Transverse colon (tissue), 3 donors: ENCODE data around the gene WDR64.

Source experiments
- EP300 ChIP-seq: sonication (generic); formaldehyde crosslinking; IDR thresholded peaks from one replicate; pipeline ENCODE4 v1.6.1; 2017; ENCODE audit warnings: antibody characterized with exemption, low read depth
- POLR2A ChIP-seq: fragments of 450-650 bp; IDR thresholded peaks from one replicate; pipeline ENCODE4 v1.6.1; 2016; ENCODE audit warnings: antibody characterized with exemption, mild to moderate bottlenecking, moderate library complexity
- TF ChIP-seq, protein P1 (sequence below), 5 experiments: fragments of 200-600 bp in 3 of 5; fragments of 450-650 bp in 2 of 5; sonication (generic) in 3 of 5; IDR thresholded peaks; 1 replicate in 2 of 5; 2 replicates in 3 of 5; pipeline ENCODE4 v1.5.1; 2016 to 2017; ENCODE audit warnings: antibody characterized with exemption in 5 of 5, inconsistent platforms in 3 of 5, mild to moderate bottlenecking in 2 of 5, moderate library complexity in 1 of 5

DNA sequence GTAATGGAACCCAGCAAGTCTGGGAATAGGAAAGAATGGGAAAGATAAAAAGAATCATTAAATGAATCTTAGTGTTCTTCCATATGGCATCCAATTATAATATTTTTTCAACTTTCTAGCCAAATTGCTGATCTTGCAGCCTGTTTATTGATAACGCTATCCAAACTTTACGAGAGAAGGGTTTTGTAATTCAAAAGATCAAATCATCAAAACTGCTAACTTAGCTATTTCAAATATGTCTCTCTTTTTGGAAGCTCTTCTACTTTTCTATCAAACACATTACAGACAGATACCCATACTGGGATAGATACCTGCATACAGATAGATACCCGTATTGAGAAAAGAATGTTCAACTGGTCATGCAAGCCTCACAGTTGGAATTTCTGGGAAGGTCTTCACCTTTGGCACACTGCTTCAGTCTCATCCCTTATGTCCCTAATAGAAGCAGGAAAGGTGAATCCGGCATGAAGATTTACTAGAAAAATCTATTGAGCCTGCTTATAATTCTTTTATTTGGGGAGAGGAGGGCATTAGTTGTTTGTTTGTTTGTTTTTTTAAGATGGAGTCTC lies 120.9 kb downstream of the WDR64 start:
- no peak for TF ChIP-seq POLR2A
- TF ChIP-seq, protein P1, sequence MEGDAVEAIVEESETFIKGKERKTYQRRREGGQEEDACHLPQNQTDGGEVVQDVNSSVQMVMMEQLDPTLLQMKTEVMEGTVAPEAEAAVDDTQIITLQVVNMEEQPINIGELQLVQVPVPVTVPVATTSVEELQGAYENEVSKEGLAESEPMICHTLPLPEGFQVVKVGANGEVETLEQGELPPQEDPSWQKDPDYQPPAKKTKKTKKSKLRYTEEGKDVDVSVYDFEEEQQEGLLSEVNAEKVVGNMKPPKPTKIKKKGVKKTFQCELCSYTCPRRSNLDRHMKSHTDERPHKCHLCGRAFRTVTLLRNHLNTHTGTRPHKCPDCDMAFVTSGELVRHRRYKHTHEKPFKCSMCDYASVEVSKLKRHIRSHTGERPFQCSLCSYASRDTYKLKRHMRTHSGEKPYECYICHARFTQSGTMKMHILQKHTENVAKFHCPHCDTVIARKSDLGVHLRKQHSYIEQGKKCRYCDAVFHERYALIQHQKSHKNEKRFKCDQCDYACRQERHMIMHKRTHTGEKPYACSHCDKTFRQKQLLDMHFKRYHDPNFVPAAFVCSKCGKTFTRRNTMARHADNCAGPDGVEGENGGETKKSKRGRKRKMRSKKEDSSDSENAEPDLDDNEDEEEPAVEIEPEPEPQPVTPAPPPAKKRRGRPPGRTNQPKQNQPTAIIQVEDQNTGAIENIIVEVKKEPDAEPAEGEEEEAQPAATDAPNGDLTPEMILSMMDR (IDR thresholded peaks at IDR 0.05) = no peak
- no peak for TF ChIP-seq EP300
